Astrocyte of the hippocampus (primary cell): ENCODE results near the gene PGBD1.

ENCODE experiments used
- DNase-seq: peaks from one replicate; pipeline ENCODE4 v3.0.0; 2011; ENCODE audit warnings: low read depth, low spot score

PGBD1 gene

DNA sequence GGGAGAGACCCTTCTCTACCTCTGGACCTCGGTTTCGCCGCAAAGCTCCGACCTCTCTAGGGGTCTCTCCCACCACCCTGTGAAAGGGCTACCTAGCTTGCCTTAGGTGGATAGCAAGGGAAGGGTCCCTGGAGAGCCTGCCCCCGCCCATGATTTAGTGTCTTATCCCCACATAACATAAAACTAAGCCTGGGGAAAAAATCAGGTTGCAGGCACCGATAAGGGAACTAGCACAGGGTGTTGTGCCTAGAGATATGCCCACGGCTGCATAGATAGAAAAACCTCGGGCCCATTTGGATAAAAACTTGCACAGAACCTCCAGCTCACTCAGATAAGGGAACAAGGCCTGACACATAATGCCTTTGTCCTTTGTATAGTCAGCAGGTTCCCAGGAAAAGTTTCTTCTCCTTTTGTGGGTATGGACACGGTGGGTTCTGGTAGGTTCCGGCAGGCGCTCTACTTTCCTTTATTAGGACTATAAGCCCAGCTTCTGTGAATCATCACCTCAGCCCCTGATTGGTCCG lies 53.7 kb downstream of the PGBD1 start:
- no peak for DNase-seq

DNA sequence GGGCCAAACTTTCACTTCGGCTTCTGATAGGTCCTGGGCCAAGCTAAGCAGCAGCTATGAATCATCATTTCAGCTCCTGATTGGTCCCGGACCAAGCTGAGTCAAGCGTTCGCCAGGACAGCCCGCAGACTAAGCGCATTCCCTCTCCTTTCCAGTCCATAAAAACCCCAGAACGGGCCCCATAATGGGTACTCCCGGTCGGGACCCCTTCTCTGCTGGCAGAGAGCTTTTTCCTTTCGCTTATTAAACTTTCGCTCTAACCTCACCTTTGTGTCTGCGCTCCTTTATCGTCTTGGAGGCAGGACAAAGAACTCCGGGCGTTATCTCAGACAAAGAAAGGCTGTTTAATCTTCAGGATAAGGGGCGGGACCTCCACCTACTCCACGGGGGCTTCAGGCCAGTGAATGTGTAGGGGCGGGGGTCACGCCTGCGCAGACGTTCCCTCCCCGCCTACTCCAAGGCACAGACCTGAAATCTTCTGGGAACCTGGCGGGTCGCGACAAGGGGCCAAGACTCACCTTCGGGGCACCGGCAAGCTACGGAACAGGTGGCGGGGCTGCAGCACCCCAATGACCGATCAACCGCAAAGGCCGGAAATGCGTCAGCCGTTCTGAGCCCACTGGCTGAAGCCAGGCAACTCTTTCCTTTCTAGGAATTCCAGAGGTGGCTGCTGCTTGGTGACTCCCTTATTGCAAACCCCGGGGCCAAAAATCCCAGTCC lies 54.4 kb downstream of the PGBD1 start, which contains the start of gene ZSCAN31:
Gene ZSCAN31 (minus strand): TSS at position 585 of the 720 bp plus-strand sequence. CDS start 6,465 bp downstream, outside the sequence.
- DNase-seq, result peak; percentile 99

DNA sequence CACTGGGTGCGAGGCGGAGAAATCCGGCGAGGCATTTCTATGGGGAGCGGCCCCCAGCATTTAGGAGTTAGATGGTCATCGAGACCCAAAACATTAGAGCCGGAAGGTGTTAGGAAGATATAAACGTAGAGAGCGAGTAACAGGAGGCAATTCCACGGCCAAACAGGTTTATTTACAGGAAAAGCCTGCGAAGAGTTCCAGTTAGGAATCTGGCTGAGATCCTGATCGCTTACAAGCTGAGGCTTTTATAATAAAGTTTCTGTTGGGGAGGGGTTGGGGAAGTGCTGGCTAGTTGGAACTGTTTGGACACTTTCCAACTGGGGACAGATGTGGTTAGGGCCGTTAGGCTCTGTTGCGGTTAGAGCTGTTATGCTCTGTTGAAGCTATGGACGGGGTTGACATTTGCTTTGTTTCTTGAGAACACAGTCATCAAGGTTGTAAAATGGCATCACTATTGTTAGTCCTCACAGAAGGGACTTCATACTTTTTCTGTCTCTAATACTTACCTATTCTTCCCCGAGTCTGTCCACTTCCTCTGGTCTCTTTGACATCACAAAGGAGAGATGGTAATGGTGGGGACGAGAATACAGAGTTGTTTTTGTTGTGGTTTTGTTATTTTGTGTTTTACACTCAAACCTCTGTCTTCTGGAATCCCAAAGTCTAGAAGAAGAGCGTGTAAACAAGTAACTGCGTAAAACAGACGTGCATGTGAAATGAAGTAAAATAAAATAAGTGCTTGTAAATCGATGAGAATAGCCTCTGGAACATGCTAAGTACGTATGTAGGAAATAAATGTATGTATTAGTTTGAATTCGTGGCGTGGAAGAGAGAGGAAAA lies 55.1 kb downstream of the PGBD1 start:
- peak; percentile 64 for DNase-seq

DNA sequence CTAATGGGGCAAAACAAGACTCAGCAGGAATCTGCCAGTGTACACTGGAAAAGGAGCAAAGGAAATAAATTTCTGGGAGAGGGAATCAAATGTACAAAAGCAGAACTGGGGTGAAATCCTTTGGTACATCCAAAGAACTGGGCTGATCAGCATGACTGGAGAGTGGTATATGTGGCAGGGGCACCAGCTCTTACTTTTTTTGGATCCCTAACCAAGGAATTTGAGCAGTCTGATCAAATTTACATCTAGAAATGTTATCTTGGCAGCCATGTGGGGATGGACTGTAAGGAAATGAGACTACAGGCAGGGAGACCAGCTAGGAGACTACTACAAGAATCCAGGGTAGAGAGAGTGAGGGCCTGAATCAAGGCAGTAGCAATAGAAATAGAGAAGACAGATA lies 55.7 kb downstream of the PGBD1 start:
- peak; percentile 8 for DNase-seq

DNA sequence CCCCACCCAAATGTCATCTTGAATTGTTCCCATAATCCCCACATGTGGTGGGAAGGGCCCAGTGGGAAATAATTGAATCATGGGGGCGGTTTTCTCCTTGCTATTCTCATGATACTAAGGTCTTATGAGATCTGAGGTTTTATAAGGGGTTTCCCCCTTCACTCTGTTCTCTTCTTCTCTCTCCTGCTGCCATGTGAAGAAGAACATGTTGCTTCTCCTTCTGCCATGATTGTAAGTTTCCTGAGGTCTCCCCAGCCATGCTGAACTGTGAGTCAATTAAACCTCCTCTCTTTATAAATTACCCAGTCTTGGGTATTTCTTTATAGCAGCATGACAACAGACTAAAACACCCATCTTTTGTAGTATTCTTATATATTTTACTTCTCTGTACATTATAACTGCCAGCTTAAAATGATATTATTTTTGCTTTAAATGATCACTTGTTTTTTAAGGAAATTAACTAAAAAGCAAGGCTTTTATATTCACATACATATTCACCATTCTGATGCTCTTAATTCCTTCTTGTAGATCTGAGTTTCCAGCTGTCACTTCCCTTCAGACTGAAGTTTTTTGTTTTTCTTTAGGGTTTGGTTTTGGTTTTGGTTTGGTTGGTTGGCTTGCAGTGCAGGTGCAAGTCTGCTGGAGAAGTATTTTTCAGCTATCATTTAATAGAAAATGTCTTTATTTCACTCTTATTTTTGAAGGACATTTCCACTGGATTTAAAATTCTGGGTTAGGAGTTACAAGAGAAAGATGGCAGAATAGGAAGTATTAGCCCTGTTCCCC lies 59.1 kb downstream of the PGBD1 start:
- DNase-seq, result no peak

DNA sequence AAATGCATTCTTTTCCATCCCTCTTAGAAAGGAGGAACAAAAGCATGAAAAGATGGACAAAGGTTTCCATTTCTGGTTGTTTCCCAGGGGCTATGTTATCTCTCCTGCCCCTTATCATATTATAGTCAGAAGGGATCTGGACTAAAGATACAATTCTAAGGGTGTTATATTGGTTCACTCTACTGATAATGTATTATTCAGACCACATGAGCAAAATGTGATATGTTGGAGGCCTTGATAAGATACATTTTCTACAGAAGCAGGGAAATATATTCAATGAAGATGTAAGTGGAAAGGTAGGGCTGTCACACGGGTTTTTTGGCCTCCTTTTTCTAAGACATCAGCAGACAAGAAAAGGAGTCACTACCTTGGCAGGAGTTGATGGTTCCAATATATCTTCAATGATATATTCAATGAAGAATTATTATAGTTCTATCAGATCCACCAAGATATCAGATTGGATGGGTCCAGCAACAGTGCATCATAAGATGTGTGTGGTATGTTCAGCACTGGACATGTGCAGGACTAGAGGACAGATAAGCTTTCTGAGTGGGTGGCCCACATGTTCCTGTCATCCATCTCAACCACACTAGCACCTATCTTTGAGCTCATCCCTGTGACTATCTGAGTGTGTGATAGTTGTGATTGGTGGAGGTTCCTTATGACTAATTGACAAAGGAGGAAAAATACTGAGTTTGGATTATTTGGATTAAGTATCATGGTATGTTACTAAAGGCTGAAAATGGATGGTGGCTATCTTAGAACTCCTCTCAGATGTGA lies 62.7 kb downstream of the PGBD1 start:
- DNase-seq, result no peak

DNA sequence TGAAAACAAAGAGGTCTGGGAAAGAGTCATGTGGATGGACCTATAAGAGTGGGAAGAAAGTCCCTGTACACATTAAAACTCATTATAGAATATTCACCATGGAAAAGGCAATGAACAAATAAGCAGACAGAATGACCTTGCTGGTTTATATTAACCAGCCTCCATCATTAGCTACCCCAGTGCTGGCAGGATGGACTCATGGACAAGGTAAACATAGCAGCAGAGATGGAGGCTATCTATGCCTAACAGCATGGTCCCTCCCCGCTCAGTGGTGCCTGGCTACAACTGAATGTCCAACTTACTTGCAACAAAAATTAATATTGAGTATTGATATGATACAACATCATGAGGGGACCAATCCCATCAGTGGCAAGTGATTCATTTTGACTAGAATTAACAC lies 63.8 kb downstream of the PGBD1 start:
- no peak for DNase-seq

DNA sequence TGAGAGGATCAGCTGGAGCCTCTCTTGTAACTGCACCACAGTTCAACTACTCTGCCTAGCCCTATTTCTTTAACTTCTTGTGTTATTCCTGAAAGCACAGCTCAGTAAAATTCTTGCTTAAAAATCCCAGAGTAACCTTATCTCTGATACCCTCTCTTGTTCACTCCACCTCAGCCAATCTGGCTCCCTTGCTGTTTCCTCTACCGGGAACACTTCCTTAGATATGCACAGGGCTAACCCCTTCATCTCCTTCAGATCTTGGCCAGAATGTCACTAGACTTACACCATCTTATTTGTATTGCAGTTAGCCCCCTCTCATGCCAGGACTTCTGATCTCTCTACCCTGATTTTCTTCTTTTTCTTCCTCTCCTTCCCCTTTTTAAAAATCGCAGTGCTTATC lies 65.7 kb downstream of the PGBD1 start:
- DNase-seq, result no peak

DNA sequence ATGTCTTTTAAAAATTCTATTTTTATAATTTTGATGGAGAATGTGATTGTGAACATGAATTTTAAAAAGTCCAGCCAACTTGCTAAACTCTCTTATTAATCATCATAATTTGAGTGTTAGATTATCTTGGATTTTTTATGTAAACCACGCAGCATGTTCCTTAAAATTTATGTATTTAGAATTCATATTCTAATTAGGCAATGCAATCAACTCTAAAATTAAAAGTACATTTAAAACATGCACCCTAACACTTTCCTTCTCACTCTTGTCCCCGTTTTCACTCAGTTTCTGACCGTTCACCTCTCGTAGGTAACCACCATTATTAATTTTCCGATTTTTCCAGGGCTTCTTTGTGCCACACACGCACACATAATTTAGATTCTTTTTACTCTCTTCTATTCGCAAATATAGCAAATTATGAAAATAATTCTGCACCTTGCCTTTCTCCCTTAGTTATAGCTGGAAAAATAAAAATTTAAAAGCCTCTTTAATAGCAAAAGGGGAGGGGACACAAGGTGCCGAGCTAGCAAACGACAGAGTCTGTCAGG lies 68.0 kb downstream of the PGBD1 start:
- no peak for DNase-seq

DNA sequence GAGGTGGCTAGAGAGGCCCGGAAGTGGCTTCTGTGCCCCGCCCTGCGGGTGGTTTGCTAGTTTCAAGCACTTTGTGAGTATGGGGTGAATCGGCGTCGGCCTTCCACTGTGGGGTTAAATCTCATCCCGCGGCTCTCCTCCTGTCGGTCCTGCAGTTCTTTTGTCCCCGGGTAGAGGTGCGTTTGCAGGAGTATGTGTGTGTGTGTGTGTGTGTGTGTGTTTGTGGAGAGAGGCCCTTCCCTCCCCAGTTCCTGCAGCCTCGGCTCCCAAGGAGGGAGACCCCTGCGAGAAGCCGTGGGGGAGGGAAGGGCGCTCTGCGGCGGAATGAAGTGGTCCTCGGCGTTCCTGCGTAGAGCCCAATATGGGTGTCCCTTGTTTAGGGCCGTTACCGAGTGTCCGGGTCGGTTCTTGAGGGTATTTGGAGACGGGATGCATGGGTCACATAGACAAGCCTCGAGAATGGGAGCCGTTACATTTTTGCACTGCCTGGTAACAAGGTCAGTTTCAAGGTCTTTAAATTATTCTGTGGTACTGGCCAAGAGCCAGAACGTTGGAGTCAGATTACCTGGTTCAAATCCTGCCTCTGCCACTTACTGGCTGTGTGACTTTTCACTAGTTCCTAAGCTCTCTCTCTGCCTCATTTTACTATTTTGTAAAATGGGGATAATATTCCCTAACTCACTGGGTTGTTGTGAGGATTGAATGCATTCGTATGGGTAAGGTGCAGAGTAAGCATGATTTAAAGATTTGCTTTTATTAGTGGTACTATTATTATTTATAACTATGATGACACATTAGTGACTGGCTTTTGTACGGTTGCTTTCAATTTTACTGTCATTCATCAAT lies 68.7 kb downstream of the PGBD1 start, which contains the start of gene ZKSCAN3:
Gene ZKSCAN3 (plus strand): TSS at position 56 of the 846 bp plus-strand sequence. CDS start 9,640 bp downstream, outside the sequence.
- DNase-seq, result peak; percentile 89

DNA sequence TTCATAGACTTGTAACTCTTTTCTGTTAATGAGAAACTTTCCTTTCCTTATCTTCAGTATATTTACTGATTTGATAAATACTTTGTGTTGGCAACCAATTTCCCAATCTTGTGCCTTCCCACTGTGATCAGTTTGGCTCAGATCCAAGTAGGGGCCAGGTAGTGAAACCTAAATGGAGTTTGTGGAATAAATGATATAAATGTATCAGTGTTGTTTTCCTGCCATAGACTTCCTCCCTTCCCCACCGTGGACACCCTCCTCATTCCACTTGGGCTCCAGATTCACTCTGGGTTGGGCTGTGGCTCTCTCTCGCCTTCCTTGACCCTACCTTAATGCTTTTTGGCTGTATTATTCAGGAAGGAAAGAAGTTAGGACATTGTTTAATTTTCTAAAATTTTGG lies 69.7 kb downstream of the PGBD1 start:
- no peak for DNase-seq

DNA sequence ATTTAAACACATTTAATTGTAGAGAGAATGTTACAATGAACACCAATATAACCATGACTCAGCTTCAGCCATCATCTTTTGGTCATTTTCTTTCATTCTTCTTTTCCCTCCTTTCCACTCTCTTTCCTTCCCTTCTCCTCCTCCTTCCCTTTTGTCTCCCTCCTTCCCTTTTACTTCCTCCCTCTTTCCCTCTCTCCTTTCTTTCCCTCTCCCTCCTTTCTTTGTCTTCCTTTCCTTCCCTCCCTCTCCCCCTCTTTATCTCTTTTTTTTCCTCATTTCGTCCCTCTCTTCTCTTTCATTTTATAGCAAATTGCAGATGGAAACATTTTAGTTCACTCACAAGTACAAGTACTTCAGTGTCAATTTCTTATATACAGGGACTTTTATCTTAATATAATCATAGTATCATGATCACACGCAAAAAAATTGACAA lies 70.1 kb downstream of the PGBD1 start:
- no peak for DNase-seq
